Naive thymus-derived CD4-positive, alpha-beta T cell (primary cell): ENCODE data around the gene CNTN4. TPM values are rescaled to one million over a fixed set of nuclear protein-coding genes. Genes with fewer than 3 reads are reported as not detected.

ENCODE experiments used
- ATAC-seq: fragments of 150-1000 bp; cut with Tn5 transposase; 2 replicates; pipeline ENCODE4 v1.10.0; 2021; ENCODE audit warnings: mild to moderate bottlenecking, moderate library complexity
- CTCF ChIA-PET: fragments of 350-600 bp; sonication (Branson Sonifier 250); formaldehyde crosslinking; loops from one replicate; lab custom pipeline; 2021; ENCODE audit warnings: antibody characterized with exemption; lab: Charles Lee
- POLR2A ChIA-PET: fragments of 350-600 bp; sonication (Branson Sonifier 250); formaldehyde crosslinking; loops from one replicate; lab custom pipeline; 2021; ENCODE audit warnings: antibody characterized with exemption, inconsistent platforms; lab: Charles Lee
- DNase-seq, 9 donors: peaks; one replicate each; pipeline versions ENCODE4 v3.0.0 to v3.0.0-alpha.2; 2020 to 2022; ENCODE audit warnings: mixed read lengths in 1 of 9
- H3K27ac ChIP-seq: one replicate; pipeline ENCODE4 v1.7.0; 2013; ENCODE audit warnings: mild to moderate bottlenecking, low read depth, low read length, moderate library complexity
- H3K27me3 ChIP-seq, 2 donors: one replicate each; pipeline ENCODE4 v1.7.0; 2013; ENCODE audit warnings: low read length in 2 of 2, mild to moderate bottlenecking in 2 of 2, moderate library complexity in 2 of 2; ENCODE audit not compliant: control insufficient read depth in 2 of 2, insufficient read depth in 2 of 2
- H3K36me3 ChIP-seq, 3 experiments: 1 replicate in 2 of 3; 2 replicates in 1 of 3; pipeline ENCODE4 v1.7.0; 2013; ENCODE audit warnings: low read length in 3 of 3, mild to moderate bottlenecking in 3 of 3, moderate library complexity in 1 of 3; ENCODE audit not compliant: insufficient read depth in 3 of 3, control insufficient read depth in 2 of 3
- H3K4me1 ChIP-seq, 2 donors: one replicate each; pipeline ENCODE4 v1.7.0; 2013; ENCODE audit warnings: low read length in 2 of 2, mild to moderate bottlenecking in 2 of 2, moderate library complexity in 1 of 2; ENCODE audit not compliant: control insufficient read depth in 2 of 2, insufficient read depth in 2 of 2
- H3K4me3 ChIP-seq: 2 replicates; pipeline ENCODE4 v1.7.0; 2013; ENCODE audit warnings: mild to moderate bottlenecking, low read length
- H3K9me3 ChIP-seq, 3 experiments: 1 replicate in 2 of 3; 2 replicates in 1 of 3; pipeline ENCODE4 v1.7.0; 2013; ENCODE audit warnings: low read length in 3 of 3; ENCODE audit not compliant: control insufficient read depth in 2 of 3
- H3K27ac Mint-ChIP-seq, 9 donors: one replicate each; pipeline ENCODE4 v1.8.0; 2020 to 2022; ENCODE audit warnings: mixed read lengths in 9 of 9, mild to moderate bottlenecking in 8 of 9, moderate library complexity in 5 of 9, inconsistent platforms in 2 of 9
- H3K27me3 Mint-ChIP-seq, 5 donors: one replicate each; pipeline ENCODE4 v1.8.0; 2021 to 2022; ENCODE audit warnings: mixed read lengths in 5 of 5, mild to moderate bottlenecking in 1 of 5
- H3K36me3 Mint-ChIP-seq, 5 donors: one replicate each; pipeline ENCODE4 v1.8.0; 2020 to 2022; ENCODE audit warnings: mixed read lengths in 5 of 5, mild to moderate bottlenecking in 3 of 5, inconsistent platforms in 1 of 5
- H3K4me1 Mint-ChIP-seq, 7 donors: one replicate each; pipeline ENCODE4 v1.8.0; 2020 to 2022; ENCODE audit warnings: mixed read lengths in 7 of 7, mild to moderate bottlenecking in 3 of 7, inconsistent platforms in 1 of 7
- H3K4me3 Mint-ChIP-seq, 10 donors: one replicate each; pipeline ENCODE4 v1.8.0; 2020 to 2022; ENCODE audit warnings: mild to moderate bottlenecking in 10 of 10, mixed read lengths in 10 of 10, moderate library complexity in 6 of 10, inconsistent platforms in 2 of 10
- H3K9me3 Mint-ChIP-seq, 11 donors: one replicate each; pipeline ENCODE4 v1.8.0; 2020 to 2022; ENCODE audit warnings: mixed read lengths in 11 of 11, mild to moderate bottlenecking in 4 of 11, inconsistent platforms in 1 of 11, moderate library complexity in 1 of 11
- intact Hi-C, 2 donors: fragments of 100-400 bp; cut with micrococcal nuclease; formaldehyde crosslinking; loops; one replicate each; pipeline ENCODE4 v1.15.1; 2023
- polyA plus RNA-seq, 2 donors: library from polyadenylated mRNA; unstranded; fragments of 300-500 nt; fragmentation: Illumina TruSeq; gene quantifications; one replicate each; pipeline ENCODE4 v1.2.3, GENCODE V29; 2021
- total RNA-seq, 6 experiments: library from RNA in 5 of 6; stranded (reverse) in 5 of 6; gene quantifications; 1 replicate in 5 of 6; 2 replicates in 1 of 6; pipeline ENCODE4 v1.2.3 and lab custom pipeline; 2021 to 2026

Gene CNTN4
- total and polyA plus RNA-seq, 7 experiments from 2014 or later: not detected

GRCh38 chr3:3105815-3106214 lies 1007.1 kb downstream of the CNTN4 start:
- CTCF ChIA-PET: no interaction called here
- DNase-seq: no peak
- Mint-ChIP-seq H3K9me3 (peaks cover 0 to 3% (median 0%) of the 10 kb centered on the region in 11 donors), H3K27ac (no peak overlapping the region), H3K4me3 (no peak overlapping the region), H3K36me3 (no peaks in the 10 kb centered on the region), H3K4me1 (peaks cover 0 to 6% (median 0%) of the 10 kb centered on the region in 7 donors), H3K27me3 (peaks cover 0 to 15% (median 9%) of the 10 kb centered on the region in 5 donors)
- Histone ChIP-seq H3K36me3 (no peaks in the 10 kb centered on the region), H3K27me3 (no peaks in the 10 kb centered on the region), H3K27ac (no peak overlapping the region), H3K4me3 (no peak overlapping the region), H3K4me1 (no peaks in the 10 kb centered on the region), H3K9me3 (no peaks in the 10 kb centered on the region)
- POLR2A ChIA-PET: no interaction called here
- ATAC-seq: no peak
- intact Hi-C loops: no loop called here

- Mint-ChIP-seq H3K27ac (no peak overlapping the region), H3K4me3 (no peak overlapping the region), H3K9me3 (peaks cover 0 to 3% (median 0%) of the 10 kb centered on the region in 11 donors), H3K27me3 (peaks cover 0 to 15% (median 9%) of the 10 kb centered on the region in 5 donors), H3K4me1 (peaks cover 0 to 6% (median 0%) of the 10 kb centered on the region in 7 donors), H3K36me3 (no peaks in the 10 kb centered on the region)
- intact Hi-C loops: no loop called here
- POLR2A ChIA-PET: no interaction called here
- Histone ChIP-seq H3K27me3 (no peaks in the 10 kb centered on the region), H3K27ac (no peak overlapping the region), H3K4me3 (no peak overlapping the region), H3K9me3 (no peaks in the 10 kb centered on the region), H3K4me1 (no peaks in the 10 kb centered on the region), H3K36me3 (no peaks in the 10 kb centered on the region)
- DNase-seq (no peak), ATAC-seq (no peak)
- CTCF ChIA-PET: no interaction called here
Measured at GRCh38 chr3:3107181-3107580, 1008.5 kb downstream of the CNTN4 start.
